Hepatic stellate cell (primary cell): ENCODE measurements around the gene BUD31.
"Not testable (repeated sequence)": the region's sequence is repeated elsewhere in the genome, so short reads cannot be mapped to it uniquely, and the experiment has no call there.

ENCODE experiments used
- DNase-seq: peaks from one replicate; pipeline ENCODE4 v3.0.0; 2011; ENCODE audit warnings: low spot score

Gene BUD31

DNA sequence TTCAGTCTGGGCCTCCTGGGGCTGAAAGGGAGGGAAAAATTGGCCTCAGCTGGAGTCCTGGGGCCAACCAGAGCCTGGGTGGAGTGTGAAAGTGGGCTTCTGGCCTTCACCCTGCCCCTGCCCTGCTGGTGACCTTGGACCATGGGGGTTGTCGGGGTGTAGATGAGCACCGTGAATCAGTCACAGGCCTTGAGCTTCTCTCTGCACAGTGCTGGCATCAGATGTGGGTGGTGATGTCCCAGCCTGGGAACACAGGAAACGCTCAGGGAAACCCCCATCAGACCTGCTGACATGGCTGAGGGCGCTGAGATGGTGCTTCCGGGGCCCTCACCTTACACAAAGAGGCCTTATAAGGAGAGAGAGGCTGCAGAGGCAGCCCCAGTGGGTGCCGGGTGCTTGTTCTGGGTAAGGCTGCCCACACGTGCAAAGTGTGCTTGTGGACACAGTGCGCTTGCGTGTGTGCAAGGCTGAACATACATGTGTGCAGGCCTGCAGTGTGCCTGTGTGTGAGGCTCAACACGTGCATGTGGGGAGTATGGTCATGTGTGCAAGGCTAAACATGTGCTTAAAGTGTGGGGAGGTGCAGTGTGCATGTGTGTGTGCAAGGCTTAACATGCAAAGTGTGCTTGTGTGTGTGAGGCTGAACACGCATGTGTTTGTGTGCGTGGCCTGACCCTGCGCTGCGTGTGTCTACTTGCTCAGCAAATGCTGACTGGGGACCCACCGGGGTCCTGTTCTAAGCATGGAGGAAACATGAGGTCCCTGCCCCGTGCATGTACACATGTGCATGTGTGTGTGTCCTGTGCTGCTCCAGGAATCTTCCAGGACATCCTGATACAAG, 27.7 kb upstream of the BUD31 start:
- peak; percentile 44 for DNase-seq

DNA sequence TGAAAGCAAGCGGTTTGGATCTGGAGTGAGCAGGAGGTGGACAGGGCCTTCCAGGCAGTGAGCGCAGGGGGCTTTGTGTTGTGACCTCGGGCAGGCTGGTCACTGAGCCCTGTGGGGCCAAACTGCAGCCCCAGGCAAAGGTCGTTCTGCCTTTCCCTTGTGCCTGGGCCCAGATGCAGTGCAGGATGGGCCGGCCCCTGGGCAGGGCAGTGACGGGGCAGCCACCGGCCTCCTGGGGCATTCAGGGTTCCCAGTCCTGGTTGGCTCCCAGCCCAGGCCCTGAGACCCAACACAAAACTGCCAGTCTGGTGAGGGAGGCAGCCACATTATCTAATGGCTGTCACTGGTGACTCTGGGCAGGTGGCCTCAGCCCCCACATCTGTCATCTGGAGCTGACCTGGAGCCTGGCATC, 27.1 kb upstream of the BUD31 start:
- DNase-seq, result no peak

DNA sequence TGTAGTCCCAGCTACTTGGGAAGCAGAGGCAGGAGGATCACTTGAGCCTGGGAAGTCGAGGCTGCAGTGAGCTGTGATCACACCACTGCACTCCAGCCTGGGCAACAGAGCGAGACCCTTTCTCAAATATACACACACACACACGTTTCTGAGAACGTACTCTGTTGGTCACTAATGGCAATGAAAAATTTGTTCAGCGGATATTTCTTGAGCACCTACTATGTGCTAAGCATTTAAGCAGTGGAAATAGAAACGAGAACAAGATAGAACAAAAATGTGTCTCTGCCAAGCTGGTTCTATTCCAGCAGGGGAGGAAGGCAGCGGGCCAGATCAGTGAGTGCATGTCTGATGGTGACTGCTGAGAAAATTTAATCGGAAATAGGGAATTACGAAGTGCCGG, 25.6 kb upstream of the BUD31 start:
- no peak for DNase-seq

DNA sequence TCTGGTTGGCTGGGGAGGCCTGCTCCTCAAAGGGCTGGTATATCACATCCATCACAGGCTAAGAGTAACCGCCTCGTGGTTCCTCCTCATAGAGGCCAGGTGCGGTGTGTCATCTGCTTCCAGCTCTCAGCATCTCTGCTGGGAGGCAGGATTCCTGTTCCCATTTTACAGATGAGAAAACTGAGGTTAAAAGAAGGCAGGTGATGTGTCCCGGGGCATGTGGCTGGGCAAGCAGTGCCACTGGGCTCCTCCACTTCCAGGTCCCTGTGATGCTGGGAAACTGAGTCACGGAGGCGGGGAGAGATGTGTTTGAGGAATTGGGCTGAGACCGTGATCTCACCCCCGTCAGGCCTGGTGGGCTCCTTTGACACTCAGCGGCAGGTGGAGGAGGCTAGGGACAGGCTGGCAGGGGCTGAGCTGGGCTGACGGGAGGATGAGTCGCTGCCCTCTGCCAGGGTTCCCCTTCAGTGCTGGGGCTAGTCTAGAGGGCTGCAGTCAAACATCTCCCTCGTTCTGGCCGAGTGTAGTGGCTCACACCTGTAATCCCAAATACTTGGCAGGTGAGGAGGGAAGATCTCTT, 24.9 kb upstream of the BUD31 start:
- DNase-seq, result no peak

DNA sequence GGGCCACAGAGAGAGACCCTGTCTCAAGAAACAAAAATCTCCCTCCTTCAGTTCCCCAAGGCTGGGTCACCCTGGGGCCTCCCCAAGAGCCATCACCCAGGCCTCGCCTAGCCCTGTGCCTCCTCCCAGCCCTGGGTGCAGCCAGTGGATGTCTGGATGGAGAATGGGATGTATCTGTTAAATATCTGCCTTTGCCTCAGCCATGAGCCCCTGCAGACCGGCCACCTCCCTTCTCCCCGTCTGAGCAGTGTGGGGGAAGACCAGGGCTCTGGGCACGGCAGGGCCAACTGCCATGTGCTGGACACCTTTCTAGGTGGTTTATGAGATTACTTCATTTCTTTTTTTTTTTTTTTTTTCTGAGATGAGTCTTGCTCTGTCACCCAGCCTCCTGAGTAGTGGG, 24.2 kb upstream of the BUD31 start:
- DNase-seq, result no peak

DNA sequence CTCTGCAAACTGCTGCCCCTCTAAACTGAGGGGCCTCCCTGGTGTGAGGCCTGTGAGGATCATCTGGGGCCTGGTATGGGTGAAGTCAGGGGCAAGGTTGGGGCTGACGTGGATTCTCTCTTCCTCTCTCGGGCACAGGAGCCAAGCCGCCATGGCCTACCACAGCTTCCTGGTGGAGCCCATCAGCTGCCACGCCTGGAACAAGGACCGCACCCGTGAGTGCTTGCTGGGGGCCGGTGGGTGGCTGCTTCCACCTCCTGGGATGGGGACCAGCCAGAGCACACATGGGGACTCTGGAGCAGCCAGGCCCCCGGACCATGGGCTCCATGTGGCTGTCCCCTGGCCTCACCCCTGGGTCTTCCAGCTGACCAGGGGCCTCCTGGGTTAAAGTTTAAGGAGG, 23.2 kb upstream of the BUD31 start:
- no peak for DNase-seq

DNA sequence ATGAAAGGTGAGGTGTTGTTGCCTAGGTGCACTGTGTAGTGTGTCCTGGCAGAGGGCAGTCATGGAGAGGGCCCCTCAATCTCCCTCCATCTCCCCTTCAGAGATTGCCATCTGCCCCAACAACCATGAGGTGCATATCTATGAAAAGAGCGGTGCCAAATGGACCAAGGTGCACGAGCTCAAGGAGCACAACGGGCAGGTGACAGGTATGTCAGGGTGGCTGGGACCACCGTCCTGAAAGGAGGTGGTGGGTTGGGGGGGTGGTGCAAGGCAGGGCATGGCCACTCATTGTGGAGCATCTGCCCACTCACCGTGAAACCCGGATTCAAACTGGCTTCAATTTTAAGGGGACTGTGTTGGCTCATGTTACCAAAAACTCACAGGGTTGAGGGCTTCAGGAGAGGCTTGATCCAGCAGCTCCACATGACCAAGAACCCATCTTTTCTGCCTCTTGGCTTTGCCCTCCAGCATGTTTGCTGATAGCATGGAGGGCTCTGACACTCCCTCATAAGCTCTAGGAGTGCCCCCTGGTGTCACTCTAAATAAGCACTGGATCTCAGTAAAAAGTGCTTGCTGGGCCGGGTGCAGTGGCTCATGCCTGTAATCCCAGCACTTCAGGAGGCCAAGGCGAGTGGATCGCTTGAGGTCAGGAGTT, 22.1 kb upstream of the BUD31 start:
- DNase-seq, result no peak

DNA sequence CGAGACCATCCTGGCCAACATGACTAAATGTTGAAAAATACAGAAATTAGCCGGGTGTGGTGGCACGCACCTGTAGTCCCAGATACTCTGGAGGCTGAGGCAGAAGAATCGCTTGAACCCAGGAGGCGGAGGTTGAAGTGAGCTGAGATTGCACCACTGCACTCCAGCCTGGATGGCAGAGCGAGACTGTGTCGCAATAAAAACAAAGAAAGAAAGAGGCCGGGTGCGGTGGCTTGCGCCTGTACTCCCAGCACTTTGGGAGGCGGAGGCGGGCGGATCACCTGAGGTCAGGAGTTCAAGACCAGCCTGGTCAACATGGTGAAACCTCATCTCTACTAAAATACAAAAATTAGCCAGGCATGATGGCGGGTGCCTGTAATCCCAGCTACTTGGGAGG, 21.5 kb upstream of the BUD31 start:
- not testable (repeated sequence) for DNase-seq

DNA sequence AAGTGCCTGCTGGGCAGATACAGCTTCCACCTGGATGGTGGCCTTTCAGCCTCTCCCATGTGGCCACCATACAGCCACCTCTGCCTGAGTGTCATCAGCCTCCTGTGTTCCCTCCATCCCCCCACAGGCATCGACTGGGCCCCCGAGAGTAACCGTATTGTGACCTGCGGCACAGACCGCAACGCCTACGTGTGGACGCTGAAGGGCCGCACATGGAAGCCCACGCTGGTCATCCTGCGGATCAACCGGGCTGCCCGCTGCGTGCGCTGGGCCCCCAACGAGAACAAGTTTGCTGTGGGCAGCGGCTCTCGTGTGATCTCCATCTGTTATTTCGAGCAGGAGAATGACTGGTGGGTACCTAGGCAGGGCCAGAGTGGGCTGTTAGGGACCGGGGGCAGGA, 20.9 kb upstream of the BUD31 start:
- no peak for DNase-seq

DNA sequence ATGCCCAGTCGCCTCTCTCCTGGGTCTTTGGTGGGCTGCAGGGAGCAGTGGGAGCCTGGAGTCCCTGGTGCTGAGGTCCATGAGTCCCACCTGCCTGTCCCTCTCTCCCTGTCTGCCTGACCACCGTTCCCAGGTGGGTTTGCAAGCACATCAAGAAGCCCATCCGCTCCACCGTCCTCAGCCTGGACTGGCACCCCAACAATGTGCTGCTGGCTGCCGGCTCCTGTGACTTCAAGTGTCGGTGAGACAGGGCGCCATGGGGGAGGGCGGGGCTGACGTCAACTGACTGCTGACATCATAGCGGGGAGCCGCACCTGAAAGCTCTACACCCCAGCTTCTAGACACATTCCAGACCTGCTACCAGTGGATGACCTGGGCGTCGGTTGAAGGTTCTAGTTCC, 19.0 kb upstream of the BUD31 start:
- no peak for DNase-seq

DNA sequence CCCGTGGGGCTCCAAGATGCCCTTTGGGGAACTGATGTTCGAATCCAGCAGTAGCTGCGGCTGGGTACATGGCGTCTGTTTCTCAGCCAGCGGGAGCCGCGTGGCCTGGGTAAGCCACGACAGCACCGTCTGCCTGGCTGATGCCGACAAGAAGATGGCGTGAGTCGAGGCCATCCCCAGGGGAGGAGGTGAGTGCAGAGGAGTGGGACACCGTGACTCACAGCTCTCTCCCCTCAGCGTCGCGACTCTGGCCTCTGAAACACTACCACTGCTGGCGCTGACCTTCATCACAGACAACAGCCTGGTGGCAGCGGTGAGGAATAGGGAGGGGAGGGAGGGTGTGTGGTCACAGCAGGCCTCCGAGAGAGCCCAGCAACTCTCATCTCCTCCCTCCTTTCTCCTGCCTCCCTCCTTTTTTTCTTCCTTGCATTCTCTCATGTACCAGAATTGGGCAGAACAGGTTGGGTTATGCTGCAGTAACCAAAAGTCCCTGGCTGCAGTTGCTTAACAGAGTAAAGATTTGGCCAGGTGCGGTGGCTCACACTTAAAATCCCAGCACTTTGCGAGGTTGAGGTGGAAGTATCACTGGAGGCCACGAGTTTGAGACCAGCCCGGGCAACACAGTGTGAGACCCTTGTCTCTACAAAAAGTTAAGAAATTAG, 17.7 kb upstream of the BUD31 start:
- DNase-seq, result no peak

DNA sequence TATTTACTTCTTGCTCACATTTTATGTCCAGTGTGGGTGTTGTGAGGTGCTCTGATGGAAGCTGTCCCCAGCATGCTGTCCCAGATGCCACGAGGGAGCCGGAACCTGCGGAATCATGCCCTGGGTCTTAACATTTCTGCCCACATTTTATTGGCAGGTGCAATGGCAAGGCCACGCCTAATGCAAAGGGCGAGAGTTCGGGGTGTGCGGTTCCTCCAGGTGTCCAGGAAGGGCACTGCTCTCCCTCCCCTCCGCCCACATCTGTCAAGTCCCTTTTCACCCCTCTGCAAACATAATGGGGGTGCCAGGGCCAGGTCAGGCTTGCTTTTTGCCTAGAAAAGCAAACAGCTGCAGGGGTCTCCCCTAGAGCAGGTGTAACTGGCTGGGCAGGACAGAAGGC, 16.7 kb upstream of the BUD31 start:
- no peak for DNase-seq

DNA sequence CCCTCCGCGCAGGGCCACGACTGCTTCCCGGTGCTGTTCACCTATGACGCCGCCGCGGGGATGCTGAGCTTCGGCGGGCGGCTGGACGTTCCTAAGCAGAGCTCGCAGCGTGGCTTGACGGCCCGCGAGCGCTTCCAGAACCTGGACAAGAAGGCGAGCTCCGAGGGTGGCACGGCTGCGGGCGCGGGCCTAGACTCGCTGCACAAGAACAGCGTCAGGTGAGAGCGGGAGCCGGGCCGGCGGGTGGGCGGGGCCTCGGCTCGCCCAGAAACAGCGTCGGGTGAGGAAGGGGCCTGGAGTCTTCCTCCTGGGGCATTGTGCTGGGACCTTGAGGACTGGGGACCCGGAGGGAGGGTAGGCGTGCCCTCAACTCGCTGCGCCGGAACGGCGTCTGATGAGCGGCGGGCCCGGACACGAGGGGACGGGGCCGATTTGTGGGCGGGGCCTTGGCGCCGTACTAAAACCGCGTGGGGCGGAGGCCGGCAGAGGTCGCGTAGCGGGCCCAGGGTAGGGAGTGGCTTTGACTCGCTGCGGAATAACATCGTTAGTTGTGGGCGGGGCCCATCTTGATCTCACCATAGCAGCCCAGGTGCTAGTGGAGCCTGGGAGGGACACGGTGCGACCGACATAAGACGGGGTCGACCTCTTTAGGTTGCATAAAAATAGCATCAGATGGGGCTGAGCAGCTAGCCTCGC, 16.0 kb upstream of the BUD31 start:
- DNase-seq, result no peak

DNA sequence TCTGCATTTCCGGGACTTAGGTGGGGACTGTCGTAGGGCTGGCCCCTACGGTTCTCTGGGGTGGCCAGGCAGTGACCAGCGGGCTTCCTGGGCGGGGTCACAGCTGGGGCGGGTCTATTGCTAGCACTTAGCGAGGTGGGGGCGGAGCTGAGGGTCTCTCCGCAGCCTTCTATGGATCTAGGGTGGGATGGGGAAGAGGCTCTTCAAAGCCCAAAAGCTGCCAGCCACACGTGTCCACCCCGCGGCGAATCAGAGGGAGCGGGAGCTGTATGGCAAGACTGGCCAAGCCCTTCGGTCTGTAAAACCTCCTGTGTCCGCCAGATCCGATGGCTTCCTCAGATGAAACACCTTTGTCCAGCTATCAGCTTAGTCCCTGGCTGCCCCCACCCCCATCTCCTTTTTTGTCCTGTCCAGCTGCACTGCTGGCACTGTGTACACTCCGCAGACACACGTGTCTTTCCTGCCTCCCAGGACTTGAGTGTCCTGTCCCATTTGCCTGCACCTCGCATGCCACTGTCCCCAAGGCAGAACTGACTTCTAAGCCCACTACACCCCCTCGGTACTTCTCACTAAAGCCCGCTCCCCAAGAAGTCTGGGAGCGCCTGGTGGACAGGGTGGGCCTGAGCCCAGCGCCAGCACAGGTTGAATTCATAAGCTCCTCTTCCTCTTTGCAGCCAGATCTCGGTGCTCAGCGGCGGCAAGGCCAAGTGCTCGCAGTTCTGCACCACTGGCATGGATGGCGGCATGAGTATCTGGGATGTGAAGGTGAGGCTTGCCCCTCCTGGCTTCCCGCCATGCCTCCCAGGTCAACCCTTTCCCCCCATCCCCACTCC, 15.2 kb upstream of the BUD31 start:
- no peak for DNase-seq

DNA sequence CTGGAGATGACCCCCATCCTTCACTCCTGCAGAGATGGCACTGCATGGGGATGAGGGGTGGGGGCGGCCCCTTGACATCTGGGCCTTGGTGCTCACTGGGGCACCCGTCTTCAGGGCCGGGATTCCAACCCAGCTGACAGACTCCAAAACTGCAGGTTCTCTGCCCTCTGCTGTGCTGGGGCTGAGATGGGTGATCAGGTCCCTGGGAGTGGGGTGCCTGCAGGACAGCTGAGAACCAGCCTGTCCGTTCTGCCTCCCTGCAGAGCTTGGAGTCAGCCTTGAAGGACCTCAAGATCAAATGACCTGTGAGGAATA, 14.6 kb upstream of the BUD31 start:
- no peak for DNase-seq

DNA sequence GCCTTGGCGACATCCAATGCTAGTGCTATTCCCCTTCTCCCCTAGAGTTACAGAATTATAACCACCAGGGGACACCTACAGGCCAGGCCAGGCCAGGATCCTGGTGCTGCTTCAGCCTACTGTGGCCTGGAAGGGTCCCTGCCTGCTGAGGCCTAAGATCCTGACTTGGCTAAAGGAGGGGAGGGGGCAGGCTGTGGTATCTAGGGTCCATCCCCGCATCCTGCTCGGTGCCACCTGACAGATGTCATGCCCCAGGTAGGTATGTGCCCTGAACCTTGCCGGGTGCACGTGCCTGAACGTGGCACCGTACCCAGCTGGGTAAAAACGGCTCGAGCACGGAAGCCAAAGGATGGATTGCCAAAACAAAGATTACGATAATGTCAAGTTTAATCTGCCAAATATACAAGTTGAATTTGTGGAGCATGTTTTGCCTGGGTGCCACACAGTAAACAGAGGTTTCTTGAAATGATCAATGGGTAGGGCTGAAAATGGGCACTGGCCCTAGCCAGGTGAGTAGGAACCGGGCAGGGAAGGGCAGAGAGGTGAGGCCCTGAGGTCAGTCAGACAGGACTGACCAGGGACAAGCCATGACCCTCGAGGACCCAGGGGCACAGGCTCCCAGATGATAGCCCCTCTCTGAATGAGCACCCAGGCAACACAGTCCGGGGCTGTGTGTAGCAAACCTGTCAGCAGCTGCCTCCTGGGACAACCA, 13.0 kb upstream of the BUD31 start:
- no peak for DNase-seq

DNA sequence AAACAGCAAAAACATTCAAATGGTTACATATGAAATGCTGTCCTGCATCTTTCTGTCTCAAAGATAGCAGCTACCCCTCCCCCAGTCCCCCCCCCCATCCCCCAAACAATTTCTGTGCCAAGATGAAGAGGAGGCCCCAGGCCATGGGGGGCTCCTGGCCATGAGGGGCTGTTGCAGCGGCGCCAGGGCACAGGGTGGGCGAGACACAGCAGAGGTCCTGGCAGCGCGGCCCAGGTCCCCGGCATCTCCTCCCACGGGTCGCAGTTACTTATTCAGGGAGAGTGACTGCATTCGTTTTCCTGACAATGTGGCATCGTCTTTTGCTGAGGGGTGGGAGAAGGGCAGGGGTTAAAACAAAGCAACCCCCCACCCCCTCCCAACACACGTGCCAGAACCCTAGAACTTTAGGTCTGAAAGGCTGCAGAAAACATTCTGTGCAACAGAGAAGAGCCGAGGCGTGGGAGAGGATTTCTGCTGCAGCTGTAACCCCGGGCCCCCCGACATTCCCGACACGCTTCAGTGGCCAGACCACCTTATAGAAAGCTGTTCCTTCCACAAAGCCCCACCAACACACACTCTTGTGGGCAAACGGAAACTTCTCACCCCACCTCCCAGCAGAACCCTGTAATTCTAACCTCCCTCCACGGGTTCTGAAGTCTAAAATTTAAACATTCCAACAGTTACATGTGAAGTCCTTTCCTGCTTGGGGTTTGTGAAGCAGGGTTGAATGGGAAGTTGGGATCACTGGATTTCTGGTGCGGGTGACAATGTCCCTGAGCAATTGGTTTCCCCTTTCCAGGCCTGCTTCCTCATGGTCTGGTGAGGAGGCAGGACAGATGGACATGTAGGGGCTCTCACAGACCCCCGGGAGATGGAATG, 12.1 kb upstream of the BUD31 start:
- no peak for DNase-seq

DNA sequence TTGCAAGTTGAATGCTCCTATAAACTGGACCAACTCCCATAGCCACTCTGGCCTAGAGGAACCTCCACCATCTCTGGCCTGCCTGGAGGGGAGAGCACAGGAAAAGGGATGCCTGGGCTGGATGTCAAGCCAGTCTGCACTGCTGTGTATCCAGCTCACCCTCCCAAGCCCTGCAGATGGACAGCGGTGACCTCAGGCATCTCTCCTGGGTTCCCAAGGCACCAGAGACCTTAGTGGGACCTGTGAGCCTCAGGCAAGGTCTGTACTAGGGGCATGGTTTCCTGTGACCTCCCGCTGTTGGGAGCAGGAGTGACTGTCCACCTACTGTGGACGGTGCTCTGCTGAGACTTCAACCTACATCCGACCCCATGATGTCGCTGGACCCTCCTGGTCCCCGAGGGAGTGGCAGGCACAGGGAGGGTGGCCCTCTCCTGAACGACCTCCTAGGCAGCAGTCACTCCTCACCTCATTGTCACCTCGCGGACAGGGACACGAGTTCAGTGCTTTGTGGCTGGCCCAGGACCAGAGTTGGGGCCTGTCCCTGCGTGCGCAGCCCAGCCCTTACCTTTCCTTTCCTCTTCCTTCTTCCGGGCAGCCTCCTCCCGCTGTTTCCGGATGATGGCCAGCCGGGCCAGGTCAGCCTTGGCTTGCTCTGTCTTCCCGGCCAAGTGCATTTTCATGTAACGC, 11.3 kb upstream of the BUD31 start:
- no peak for DNase-seq

DNA sequence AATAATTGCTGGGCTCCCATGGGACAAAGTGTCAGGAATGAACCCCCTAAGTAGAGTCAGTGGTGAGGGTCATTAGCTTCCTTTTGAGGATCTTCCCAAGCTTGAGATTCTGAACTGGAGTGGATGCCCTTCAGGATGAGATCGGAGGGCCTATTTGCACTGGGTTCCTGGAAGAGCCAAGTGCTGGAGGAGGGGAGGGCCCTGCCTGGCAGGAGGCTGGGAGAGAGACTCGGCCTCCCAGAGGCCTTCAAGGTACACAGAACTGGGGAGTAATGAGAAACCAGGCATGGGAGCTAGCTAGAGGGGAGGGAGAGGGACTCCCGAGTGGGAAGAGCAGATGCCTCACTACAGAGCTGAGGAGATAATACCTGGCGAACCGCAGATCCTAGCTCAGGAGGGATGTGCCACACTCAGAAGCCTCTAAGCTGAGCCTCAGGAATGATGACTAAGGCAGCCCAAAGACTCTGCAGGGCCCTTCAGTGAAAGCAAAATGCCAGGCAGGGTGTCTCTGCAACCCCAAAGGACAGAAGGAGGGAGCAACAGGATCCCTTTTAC, 9.8 kb upstream of the BUD31 start:
- no peak for DNase-seq
